ENCODE measurements around the gene CIAO2B.

- TF ChIP-seq POLR2A (IDR thresholded peaks at IDR 0.05) (no peak), CTCF (IDR thresholded peaks at IDR 0.05 in 4 of 5, conservative IDR thresholded peaks at IDR 0.05 in 1 of 5) (no peak)
Measured at GRCh38 chr16:66973716-66974115, 39.5 kb upstream of the CIAO2B start.

Measured in gastrocnemius medialis (tissue), 4 donors.